Posterior vena cava (tissue), 2 donors: ENCODE results near the gene GAS2. TPM values are rescaled to one million over a fixed set of nuclear protein-coding genes. Genes with fewer than 3 reads are reported as not detected.

Experiments
- DNase-seq: peaks from one replicate; pipeline ENCODE4 v3.0.0-alpha.2; 2020; ENCODE audit warnings: low spot score
- intact Hi-C, 2 donors: fragments of 100-400 bp; cut with DNase I; formaldehyde crosslinking; loops; one replicate each; pipeline versions ENCODE4 v1.14.1 to v1.14.2; 2022 to 2023
- total RNA-seq, 2 donors: library from RNA; stranded (reverse); fragmentation: NEBNext Ultra II Directional; extraction: Animal tissue kit (Norgen Biotek cat#: 25700); gene quantifications; one replicate each; pipeline ENCODE4 v1.2.1, GENCODE V29; 2021
- donor health status: DM: yes; HTN: yes; CAD: no.
- donor health status: DM: yes; HTN: yes; CAD: no.

Gene GAS2
- total RNA-seq, 2 donors from 2014 or later: 1.2 to 1.5 TPM

GRCh38 chr11:22829231-22830081 is 163.0 kb downstream of the GAS2 start, which contains the start of gene SVIP:
SVIP (minus strand) TSS chr11:22829801; CDS start chr11:22829748, 53 bp downstream.
- intact Hi-C loops: no loop called here
- peak; percentile 97 for DNase-seq

GRCh38 chr11:22830082-22830414 is 163.6 kb downstream of the GAS2 start:
- intact Hi-C loops: no loop called here
- DNase-seq: no peak

- intact Hi-C loops: no loop called here
- DNase-seq: no peak
Observed at GRCh38 chr11:22832315-22833015, 166.1 kb downstream of the GAS2 start.

- no peak for DNase-seq
- intact Hi-C loops: no loop called here
Observed at GRCh38 chr11:22846726-22847125, 180.3 kb downstream of the GAS2 start.

GRCh38 chr11:22851477-22851876 is 185.1 kb downstream of the GAS2 start:
- intact Hi-C loops: no loop called here
- DNase-seq: no peak

GRCh38 chr11:22859756-22860155 is 193.3 kb downstream of the GAS2 start:
- intact Hi-C loops: no loop called here
- no peak for DNase-seq

GRCh38 chr11:22860241-22860640 is 193.8 kb downstream of the GAS2 start, which contains the start of gene CCDC179:
CCDC179 (minus strand) TSS chr11:22860474; CDS start chr11:22860421, 53 bp downstream.
- intact Hi-C loops: no loop called here
- peak; percentile 67 for DNase-seq

Other genes with a start within 250 kb of the GAS2 start
- 1 to 10 TPM; 5.1 to 5.6 TPM for gene FANCF, start 40.8 kb upstream of the GAS2 start, total RNA-seq
- 10 to 100 TPM; 12.9 to 13.5 TPM for gene SVIP, start 163.2 kb downstream of the GAS2 start, total RNA-seq
- gene CCDC179, start 193.9 kb downstream of the GAS2 start, total RNA-seq: not detected